Measurements from ENCODE around the gene LAMA3. TPM values are rescaled to one million over a fixed set of nuclear protein-coding genes. Genes with fewer than 3 reads are reported as not detected.
A peak's percentile ranks its signal among the peaks of the same experiment; 100 is the strongest.

The LAMA3 gene
- polyA plus RNA-seq, 1 donor from 2014 or later = not detected

DNA sequence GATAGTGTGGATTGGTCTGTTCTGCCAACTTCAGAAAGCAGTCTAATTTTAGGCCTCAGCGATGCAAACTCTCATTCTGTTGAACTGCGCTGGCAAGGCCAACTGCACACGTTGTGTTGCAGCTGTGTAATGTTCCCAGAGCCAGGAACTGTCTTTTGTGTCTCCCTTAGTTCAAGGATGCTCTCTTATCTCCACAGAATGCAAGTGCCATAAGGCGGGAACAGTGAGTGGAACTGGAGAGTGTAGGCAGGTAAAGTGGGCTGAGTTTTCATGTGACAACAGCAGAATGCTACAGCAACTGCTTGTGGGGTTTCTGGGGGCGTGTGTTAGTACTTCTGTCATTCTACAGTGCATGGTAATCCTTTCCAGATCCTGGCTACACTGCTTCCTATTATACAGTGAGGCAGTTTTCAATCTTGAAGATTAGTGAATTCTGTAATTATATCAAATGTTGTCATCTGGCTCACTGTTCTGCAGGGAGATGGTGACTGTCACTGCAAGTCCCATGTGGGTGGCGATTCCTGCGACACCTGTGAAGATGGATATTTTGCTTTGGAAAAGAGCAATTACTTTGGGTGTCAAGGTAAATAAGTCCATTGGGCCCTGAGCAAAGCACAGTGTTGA, 125.8 kb downstream of the LAMA3 start:
- Mint-ChIP-seq H3K4me1 (peaks cover 4 to 16% (median 10%) of the 10 kb centered on the region in 3 donors), H3K9me3 (no peaks in the 10 kb centered on the region), H3K36me3 (no peaks in the 10 kb centered on the region), H3K27ac (no peak overlapping the region), H3K27me3 (peaks cover 5% of the 10 kb centered on the region), H3K4me3 (no peak overlapping the region)

DNA sequence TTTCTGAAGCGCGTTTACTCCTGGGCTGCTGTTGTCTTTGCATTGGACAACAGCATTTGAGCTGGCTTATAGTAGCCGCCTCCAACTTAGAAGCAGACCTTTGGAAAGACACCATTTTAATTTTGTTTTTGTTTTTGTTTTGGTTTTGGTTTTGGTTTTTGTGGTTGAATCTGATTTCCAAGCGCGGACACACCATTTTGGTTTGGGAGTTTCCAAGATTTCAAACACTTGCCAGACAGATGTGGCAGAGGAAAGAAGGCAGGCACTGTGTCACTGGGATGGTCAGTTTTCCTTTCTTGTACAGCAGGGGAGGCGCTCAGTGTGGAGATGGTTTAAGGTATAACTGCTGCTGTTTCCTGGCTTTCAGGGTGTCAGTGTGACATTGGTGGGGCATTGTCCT, 126.8 kb downstream of the LAMA3 start:
- no peak overlapping the region for H3K27ac Mint-ChIP-seq
- peaks cover 4 to 16% (median 10%) of the 10 kb centered on the region in 3 donors for H3K4me1 Mint-ChIP-seq
- peaks cover 5% of the 10 kb centered on the region for H3K27me3 Mint-ChIP-seq
- H3K4me3 Mint-ChIP-seq = peak overlapping the region in 1 of 4 donors; percentile 28
- no peaks in the 10 kb centered on the region for H3K36me3 Mint-ChIP-seq
- H3K9me3 Mint-ChIP-seq = no peaks in the 10 kb centered on the region

DNA sequence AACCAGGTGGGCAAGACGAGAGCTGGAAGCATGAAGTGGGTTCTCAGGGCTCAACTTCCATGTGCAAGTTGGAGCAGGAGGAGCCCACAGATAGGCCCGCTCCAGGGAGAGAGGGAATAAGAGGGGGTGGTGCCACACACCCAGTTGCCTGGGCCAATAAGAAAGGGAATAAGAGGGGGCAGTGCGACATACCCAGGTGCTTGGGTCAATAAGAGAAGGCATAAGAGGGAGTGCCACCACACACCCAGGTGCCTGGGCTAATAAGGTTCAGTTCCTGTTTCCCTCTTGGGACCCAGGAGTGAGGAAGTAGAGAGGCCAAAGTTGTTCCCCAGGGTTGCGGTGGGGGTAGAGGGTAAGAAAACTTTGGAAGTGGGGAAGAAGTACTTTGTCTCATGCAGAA, 127.5 kb downstream of the LAMA3 start:
- Mint-ChIP-seq H3K4me3 (no peak overlapping the region), H3K4me1 (peaks cover 4 to 16% (median 10%) of the 10 kb centered on the region in 3 donors), H3K9me3 (no peaks in the 10 kb centered on the region), H3K27ac (no peak overlapping the region), H3K27me3 (peaks cover 5% of the 10 kb centered on the region), H3K36me3 (no peaks in the 10 kb centered on the region)

DNA sequence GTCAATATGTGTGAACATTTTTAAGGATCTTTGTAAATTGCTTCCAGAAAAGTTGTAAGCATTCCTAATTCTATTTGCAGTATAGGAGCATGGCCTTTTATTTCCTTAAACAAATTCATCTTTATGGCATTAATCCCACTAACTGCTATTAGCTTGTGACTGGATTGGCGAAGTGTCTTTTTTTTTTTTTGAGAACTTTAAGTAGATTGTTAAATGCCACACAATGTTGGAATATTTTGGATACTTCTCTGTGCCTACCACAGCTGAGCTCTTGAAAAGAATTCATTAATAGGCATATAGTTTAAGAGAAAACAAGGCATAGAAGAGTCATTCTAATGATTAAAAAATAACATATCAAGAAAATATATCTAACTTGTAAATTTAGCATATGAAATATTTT, 129.7 kb downstream of the LAMA3 start:
- H3K4me3 Mint-ChIP-seq = no peak overlapping the region
- no peaks in the 10 kb centered on the region for H3K9me3 Mint-ChIP-seq
- H3K27ac Mint-ChIP-seq = no peak overlapping the region
- H3K27me3 Mint-ChIP-seq = peaks cover 5% of the 10 kb centered on the region
- H3K36me3 Mint-ChIP-seq = no peaks in the 10 kb centered on the region
- H3K4me1 Mint-ChIP-seq = peaks cover 4 to 12% (median 10%) of the 10 kb centered on the region in 3 donors

DNA sequence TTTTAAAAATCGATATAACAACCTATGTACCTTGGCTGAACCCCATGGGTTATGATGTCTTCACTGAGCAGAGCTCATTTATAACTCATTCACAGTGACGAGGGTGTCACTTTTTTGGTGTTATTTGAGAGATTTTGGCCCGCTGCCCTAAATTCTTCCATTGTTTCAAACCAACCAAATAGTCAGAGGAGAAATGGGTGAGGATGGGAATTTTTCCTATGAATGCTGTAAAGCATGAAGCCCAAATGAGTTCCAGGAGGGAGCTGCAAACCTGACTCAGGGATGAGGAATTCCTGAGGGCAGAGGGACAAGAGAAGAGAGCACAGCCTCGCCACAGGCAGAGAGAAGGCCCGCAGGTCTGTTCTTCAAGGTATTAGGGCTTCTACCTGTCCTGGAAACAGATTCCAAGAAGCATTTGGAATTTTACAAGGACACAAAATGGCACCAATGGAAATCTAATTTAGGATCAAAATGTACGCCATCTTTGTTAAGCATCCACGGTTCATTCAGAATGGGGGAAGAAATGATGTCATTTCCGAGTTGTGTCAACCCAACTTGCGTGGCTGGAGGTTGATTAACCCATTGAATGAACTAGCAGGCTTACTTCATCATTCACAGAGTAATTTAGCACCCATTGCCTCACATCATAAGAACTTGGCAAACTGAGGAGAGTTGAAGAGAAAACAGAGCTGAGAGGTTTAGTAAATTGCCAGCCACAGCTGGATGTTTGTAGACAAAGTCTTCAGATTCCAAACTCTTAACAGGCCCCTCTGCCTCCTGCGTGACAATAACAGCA, 133.5 kb downstream of the LAMA3 start:
- Mint-ChIP-seq H3K27me3 (peaks cover 5% of the 10 kb centered on the region), H3K36me3 (no peaks in the 10 kb centered on the region), H3K27ac (no peak overlapping the region), H3K4me3 (no peak overlapping the region), H3K4me1 (peaks cover 0 to 5% (median 4%) of the 10 kb centered on the region in 3 donors), H3K9me3 (no peaks in the 10 kb centered on the region)

DNA sequence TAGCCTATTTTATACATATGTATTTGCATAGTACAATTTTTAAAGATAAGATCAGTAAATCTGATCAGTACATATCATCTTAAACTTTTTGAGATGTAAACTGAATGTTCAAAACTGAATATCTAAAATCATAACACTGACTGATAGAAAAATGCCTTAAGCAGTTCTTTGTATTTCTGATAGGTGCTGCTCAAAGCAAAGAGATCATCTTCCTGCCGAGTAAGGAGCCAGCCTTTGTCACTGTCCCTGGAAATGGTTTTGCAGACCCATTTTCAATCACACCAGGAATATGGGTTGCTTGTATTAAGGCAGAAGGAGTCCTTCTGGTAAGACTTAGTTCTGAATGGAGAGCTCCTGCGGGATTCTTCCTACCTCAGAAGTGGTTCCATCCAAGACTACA, 135.0 kb downstream of the LAMA3 start:
- Mint-ChIP-seq H3K27ac (no peak overlapping the region), H3K9me3 (no peaks in the 10 kb centered on the region), H3K27me3 (peaks cover 5% of the 10 kb centered on the region), H3K4me1 (peaks cover 0 to 9% (median 0%) of the 10 kb centered on the region in 3 donors), H3K36me3 (no peaks in the 10 kb centered on the region), H3K4me3 (no peak overlapping the region)

DNA sequence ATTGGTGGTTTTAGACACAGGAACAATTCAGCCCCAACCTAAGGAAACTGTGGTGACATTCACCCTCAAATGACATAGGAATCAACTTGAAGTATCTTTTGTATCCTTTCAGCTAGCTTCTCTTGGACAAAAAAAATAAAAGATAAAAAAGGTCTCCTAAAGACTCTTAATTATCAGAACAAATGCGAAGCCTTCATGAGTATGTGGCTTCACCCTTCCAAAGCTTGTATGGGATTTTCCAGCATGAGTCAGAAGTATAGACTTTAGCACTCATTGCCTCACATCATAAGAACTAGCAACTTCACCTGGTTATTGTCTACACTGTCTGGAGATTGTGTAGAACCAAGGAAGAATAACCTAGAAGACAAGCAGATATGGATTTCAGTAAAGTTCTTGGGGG, 135.4 kb downstream of the LAMA3 start:
- Mint-ChIP-seq H3K4me3 (no peak overlapping the region), H3K9me3 (no peaks in the 10 kb centered on the region), H3K27ac (no peak overlapping the region), H3K36me3 (no peaks in the 10 kb centered on the region), H3K4me1 (peaks cover 0 to 8% (median 0%) of the 10 kb centered on the region in 3 donors), H3K27me3 (peaks cover 2% of the 10 kb centered on the region)

DNA sequence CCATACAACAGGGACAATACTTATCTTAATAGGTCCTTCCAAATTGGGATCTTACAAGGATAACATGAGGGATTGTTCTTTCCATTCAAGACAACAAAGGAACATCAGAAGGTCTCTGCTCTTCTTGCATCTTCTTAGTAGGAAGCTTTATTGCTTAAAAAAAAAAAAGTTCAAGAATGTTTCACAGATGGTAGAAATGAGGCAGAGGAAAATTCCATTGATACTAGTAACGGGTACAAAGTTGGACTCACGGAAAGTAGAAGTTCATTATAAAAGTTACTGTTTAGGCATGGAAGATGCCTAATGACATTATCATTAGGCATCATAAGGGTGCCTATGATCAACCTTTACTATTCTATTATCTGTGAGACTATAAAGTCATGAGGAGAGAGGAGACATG, 136.2 kb downstream of the LAMA3 start:
- Mint-ChIP-seq H3K36me3 (no peaks in the 10 kb centered on the region), H3K4me1 (peaks cover 0 to 6% (median 0%) of the 10 kb centered on the region in 3 donors), H3K9me3 (no peaks in the 10 kb centered on the region), H3K4me3 (no peak overlapping the region), H3K27ac (no peak overlapping the region), H3K27me3 (no peaks in the 10 kb centered on the region)

DNA sequence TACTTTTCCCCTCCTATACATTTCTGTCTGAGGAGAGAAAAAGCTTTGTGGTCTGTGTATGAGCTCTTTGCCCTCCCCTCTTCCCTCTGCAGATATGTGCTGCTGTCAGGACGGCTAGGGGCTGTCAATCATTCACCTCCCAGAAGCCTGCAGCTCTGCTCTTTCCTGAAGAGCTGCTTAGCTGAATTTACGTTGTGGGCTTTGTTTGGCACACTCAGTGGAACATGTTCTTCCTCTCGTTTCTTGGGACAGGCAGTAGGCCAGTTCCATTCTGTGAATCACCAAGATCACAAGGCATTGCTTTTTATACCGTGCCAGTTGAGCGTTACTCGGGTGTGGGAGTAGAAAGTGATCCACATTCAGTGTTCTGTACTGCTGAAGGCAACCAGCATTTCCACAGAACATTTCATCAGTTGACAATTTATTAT, 136.7 kb downstream of the LAMA3 start:
- Mint-ChIP-seq H3K4me3 (no peak overlapping the region), H3K4me1 (peaks cover 0 to 6% (median 0%) of the 10 kb centered on the region in 3 donors), H3K27ac (no peak overlapping the region), H3K27me3 (no peaks in the 10 kb centered on the region), H3K36me3 (no peaks in the 10 kb centered on the region), H3K9me3 (no peaks in the 10 kb centered on the region)

DNA sequence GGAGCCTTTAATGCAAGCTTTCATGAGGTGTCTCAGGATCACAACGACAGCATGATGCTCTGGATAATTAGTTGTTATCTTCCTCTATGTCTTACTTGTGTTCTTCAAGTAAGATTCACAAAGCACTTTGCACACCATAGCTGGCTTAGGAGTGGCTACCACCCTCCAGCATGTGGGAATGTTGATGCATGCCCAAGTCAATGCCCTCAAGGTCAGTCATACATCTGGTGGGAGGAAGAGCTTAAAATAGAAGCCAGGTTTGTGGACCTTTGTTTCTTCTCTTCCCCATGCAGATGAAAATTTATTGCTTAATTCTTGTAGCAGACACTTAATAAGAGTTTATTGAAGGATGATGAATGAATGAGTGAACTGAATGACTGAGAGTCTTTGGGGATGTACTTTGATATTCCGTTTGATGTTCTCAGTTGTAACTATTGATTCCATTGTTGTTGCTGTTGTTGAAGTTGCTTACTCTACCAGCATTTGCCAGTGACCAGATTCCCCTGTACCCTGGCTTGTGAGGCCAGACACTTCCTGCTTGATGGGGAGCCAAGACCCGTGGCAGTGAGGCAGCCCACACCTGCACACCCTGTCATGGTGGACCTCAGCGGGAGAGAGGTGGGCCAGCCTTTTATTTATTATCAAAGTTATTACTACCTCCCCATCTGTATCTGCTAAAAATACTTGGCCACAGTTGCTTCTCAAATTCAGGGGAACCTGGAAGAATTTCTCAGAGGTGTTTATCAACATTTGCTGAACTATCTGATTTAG, 137.8 kb downstream of the LAMA3 start:
- Mint-ChIP-seq H3K27ac (peak overlapping the region in 1 of 3 donors; percentile 68), H3K27me3 (no peaks in the 10 kb centered on the region)

DNA sequence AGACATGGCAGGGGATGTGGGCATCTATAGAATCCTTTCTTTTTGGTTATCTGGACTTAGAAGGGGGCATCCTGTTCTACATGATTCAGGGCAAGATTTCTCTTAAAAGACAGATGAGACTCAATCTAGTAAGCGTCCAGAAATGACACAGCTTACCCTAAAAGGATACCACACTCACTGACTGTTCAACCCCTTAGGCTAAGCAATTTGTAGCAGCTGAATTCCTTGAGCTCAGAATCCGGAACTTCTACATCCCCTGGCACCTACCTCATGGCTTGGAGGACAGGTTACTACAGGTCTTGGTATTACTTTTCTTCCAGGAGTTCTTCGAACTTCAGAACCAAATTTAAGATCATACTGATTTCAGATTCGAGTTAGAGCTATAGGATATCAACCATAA, 138.4 kb downstream of the LAMA3 start:
- Mint-ChIP-seq H3K4me3 (no peak overlapping the region), H3K36me3 (no peaks in the 10 kb centered on the region), H3K9me3 (no peaks in the 10 kb centered on the region), H3K27ac (peak overlapping the region in 1 of 3 donors; percentile 68), H3K4me1 (peaks cover 0 to 6% (median 0%) of the 10 kb centered on the region in 3 donors), H3K27me3 (no peaks in the 10 kb centered on the region)

More for the DNA sequence above, 137.8 kb downstream of the LAMA3 start:
- Mint-ChIP-seq H3K4me1 (peaks cover 0 to 6% (median 0%) of the 10 kb centered on the region in 3 donors), H3K4me3 (no peak overlapping the region), H3K9me3 (no peaks in the 10 kb centered on the region), H3K36me3 (no peaks in the 10 kb centered on the region)

DNA sequence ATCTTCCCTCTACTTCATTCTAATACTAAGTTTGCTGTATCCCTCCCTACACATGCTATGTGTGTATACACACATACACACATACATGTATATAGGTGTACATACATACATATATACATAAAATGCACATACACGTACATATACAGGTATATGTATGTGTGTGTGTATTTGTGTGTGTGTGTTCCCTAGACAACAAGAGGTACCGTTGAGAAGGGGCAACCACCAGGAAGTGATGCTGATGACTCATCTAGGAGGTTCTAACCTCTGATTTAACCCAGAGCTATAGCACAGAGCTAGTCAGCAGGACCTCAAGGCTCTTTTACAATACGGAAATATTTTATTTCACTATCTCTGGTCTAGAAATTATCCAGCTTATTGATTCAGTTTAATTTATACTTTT, 139.2 kb downstream of the LAMA3 start:
- Mint-ChIP-seq H3K4me3 (no peak overlapping the region), H3K27ac (peak overlapping the region in 1 of 3 donors; percentile 68), H3K36me3 (no peaks in the 10 kb centered on the region), H3K27me3 (no peaks in the 10 kb centered on the region), H3K9me3 (no peaks in the 10 kb centered on the region), H3K4me1 (peaks cover 0 to 6% (median 0%) of the 10 kb centered on the region in 3 donors)

DNA sequence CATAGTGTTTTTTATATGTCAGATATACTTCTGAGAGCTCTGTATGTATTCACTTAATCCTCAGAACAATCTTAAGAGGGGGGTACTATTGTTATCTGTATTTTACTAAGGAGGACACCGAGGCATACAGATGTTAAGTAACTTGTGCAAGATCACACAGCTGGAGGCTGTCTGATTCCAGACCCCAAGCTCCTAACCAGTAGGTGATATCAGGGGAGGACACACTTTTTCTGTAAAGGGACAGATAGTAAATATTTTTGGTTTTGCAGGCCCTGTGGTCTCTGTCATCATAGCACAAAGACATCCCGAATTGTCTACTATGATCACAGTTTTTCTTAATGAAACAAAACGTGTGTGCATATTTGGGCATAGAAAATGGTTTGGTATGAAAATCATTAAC, 143.7 kb downstream of the LAMA3 start:
- Mint-ChIP-seq H3K27ac (no peak overlapping the region), H3K36me3 (no peaks in the 10 kb centered on the region), H3K9me3 (no peaks in the 10 kb centered on the region), H3K4me1 (peaks cover 0 to 7% (median 2%) of the 10 kb centered on the region in 3 donors), H3K4me3 (no peak overlapping the region), H3K27me3 (no peaks in the 10 kb centered on the region)

DNA sequence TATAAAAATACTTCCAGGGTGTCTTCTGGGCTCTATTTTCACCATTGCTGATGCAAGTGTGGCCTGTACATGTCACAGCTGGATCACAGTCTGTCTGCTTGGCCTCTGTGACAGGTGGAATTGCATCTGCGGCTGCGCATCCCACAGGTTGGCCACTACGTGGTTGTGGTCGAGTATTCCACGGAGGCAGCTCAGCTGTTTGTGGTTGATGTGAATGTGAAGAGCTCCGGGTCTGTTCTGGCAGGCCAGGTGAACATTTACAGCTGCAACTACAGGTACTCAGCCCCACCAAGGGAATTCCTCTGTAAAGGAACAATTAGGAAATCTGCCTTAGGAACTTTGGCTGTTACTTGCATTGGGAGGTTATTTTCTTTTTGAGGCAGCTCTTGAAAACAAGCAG, 144.5 kb downstream of the LAMA3 start:
- H3K27ac Mint-ChIP-seq = no peak overlapping the region
- peaks cover 1 to 4% (median 3%) of the 10 kb centered on the region in 3 donors for H3K4me1 Mint-ChIP-seq
- no peaks in the 10 kb centered on the region for H3K27me3 Mint-ChIP-seq
- H3K9me3 Mint-ChIP-seq = no peaks in the 10 kb centered on the region
- no peak overlapping the region for H3K4me3 Mint-ChIP-seq
- no peaks in the 10 kb centered on the region for H3K36me3 Mint-ChIP-seq

DNA sequence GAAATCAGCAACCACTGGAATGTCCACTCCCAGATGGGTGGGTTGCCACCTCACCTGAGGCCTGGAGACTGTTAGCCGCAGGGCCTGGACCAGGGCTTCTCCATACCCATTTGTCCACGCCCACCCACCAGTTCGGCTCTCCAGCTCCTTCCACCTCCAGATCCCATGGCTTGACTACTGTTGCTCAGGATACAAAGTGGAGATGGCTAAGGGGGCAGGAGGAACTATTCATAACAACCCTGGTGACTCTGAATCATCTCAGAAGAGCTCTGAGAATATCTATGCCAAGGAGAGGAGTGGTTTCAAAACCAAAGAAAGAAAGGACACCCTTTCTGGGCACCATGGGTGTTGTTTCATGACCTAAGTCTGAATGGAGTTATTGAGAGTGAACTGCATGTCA, 145.8 kb downstream of the LAMA3 start:
- no peaks in the 10 kb centered on the region for H3K36me3 Mint-ChIP-seq
- H3K4me1 Mint-ChIP-seq = peaks cover 4 to 6% (median 5%) of the 10 kb centered on the region in 3 donors
- H3K27me3 Mint-ChIP-seq = no peaks in the 10 kb centered on the region
- no peak overlapping the region for H3K4me3 Mint-ChIP-seq
- no peak overlapping the region for H3K27ac Mint-ChIP-seq
- no peaks in the 10 kb centered on the region for H3K9me3 Mint-ChIP-seq
